HFFc6 (cell line): ENCODE data around the gene KCNH8. TPM values are rescaled to one million over a fixed set of nuclear protein-coding genes. Genes with fewer than 3 reads are reported as not detected.

Experiments
- DNase-seq: peaks from one replicate; pipeline ENCODE4 v3.0.0-alpha.2; 2018
- H3K27ac Mint-ChIP-seq: 2 replicates; pipeline ENCODE4 v1.8.0; 2020; ENCODE audit warnings: mild to moderate bottlenecking, mixed read lengths
- H3K27me3 Mint-ChIP-seq: 2 replicates; pipeline ENCODE4 v1.8.0; 2021; ENCODE audit warnings: mild to moderate bottlenecking, moderate library complexity, mixed read lengths; ENCODE audit not compliant: insufficient read depth
- H3K36me3 Mint-ChIP-seq: 2 replicates; pipeline ENCODE4 v1.8.0; 2021; ENCODE audit warnings: low read depth, mixed read lengths
- H3K4me1 Mint-ChIP-seq: 2 replicates; pipeline ENCODE4 v1.8.0; 2020; ENCODE audit warnings: low read depth, mixed read lengths
- H3K4me3 Mint-ChIP-seq: 2 replicates; pipeline ENCODE4 v1.8.0; 2020; ENCODE audit warnings: mild to moderate bottlenecking, moderate library complexity, mixed read lengths
- H3K9me3 Mint-ChIP-seq: 2 replicates; pipeline ENCODE4 v1.8.0; 2020; ENCODE audit warnings: mild to moderate bottlenecking, mixed read lengths
- total RNA-seq, 6 experiments: library from RNA; stranded (reverse); fragmentation: NEBNext Ultra II Directional; extraction: Animal tissue kit (Norgen Biotek cat#: 25700); gene quantifications; 2 replicates in 1 of 6; 3 replicates in 5 of 6; pipeline ENCODE4 v1.2.3, GENCODE V29; 2021
- TF ChIP-seq, protein P1 (sequence below): fragments of 200-600 bp; sonication (generic); IDR thresholded peaks from 2 replicates; pipeline ENCODE4 v1.5.0; 2021; ENCODE audit warnings: antibody characterized with exemption, mild to moderate bottlenecking

KCNH8 gene
- total RNA-seq, 6 experiments from 2014 or later, result not detected

- no peaks in the 10 kb centered on the region for H3K4me1 Mint-ChIP-seq
- no peak overlapping the region for H3K27ac Mint-ChIP-seq
- TF ChIP-seq, protein P1, sequence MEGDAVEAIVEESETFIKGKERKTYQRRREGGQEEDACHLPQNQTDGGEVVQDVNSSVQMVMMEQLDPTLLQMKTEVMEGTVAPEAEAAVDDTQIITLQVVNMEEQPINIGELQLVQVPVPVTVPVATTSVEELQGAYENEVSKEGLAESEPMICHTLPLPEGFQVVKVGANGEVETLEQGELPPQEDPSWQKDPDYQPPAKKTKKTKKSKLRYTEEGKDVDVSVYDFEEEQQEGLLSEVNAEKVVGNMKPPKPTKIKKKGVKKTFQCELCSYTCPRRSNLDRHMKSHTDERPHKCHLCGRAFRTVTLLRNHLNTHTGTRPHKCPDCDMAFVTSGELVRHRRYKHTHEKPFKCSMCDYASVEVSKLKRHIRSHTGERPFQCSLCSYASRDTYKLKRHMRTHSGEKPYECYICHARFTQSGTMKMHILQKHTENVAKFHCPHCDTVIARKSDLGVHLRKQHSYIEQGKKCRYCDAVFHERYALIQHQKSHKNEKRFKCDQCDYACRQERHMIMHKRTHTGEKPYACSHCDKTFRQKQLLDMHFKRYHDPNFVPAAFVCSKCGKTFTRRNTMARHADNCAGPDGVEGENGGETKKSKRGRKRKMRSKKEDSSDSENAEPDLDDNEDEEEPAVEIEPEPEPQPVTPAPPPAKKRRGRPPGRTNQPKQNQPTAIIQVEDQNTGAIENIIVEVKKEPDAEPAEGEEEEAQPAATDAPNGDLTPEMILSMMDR, result no peak
- H3K4me3 Mint-ChIP-seq, result no peak overlapping the region
- no peak for DNase-seq
- H3K36me3 Mint-ChIP-seq, result no peaks in the 10 kb centered on the region
- H3K9me3 Mint-ChIP-seq, result no peaks in the 10 kb centered on the region
- H3K27me3 Mint-ChIP-seq, result no peaks in the 10 kb centered on the region
Observed at GRCh38 chr3:19139863-19140262, 8.4 kb upstream of the KCNH8 start.

- H3K27ac Mint-ChIP-seq, result no peak overlapping the region
- H3K4me1 Mint-ChIP-seq, result peaks cover 7% of the 10 kb centered on the region
- H3K9me3 Mint-ChIP-seq, result no peaks in the 10 kb centered on the region
- H3K27me3 Mint-ChIP-seq, result peaks cover 7% of the 10 kb centered on the region; the same call in 1 of the 2 replicates
- TF ChIP-seq, protein P1, result peak; percentile 61
- DNase-seq, result peak; percentile 5
- H3K4me3 Mint-ChIP-seq, result peak overlapping the region; percentile 87
- no peaks in the 10 kb centered on the region; the same call in 1 of the 2 replicates for H3K36me3 Mint-ChIP-seq
Observed at GRCh38 chr3:19146685-19147650, 1.3 kb upstream of the KCNH8 start.

DNA sequence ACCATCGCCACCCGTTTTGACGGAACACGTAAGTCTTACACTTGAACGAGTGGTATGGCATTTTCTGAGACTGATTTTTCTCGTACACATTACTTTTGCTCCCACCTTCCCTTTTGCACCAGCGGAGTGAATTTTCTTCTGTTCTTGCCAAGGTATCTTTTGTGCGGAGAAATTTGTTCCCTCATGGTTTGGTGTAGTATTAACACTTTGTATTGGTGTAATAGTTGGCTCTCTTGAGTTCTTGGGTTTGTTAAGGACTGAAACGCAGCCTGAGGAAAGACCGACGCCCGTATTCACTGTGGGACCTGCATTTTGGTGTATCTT lies 420 bp downstream of the KCNH8 start:
- no peak overlapping the region for H3K4me3 Mint-ChIP-seq
- TF ChIP-seq, protein P1, result no peak

GRCh38 chr3:19149368-19149767 lies 1.1 kb downstream of the KCNH8 start:
- Mint-ChIP-seq H3K36me3 (no peaks in the 10 kb centered on the region; the same call in 1 of the 2 replicates), H3K9me3 (no peaks in the 10 kb centered on the region), H3K27me3 (peaks cover 7% of the 10 kb centered on the region; the same call in 1 of the 2 replicates), H3K4me1 (peaks cover 7% of the 10 kb centered on the region), H3K4me3 (no peak overlapping the region), H3K27ac (no peak overlapping the region)
- DNase-seq, result no peak
- TF ChIP-seq, protein P1, result no peak

More for the DNA sequence above, 420 bp downstream of the KCNH8 start:
- no peak for DNase-seq
- Mint-ChIP-seq H3K36me3 (no peaks in the 10 kb centered on the region; the same call in 1 of the 2 replicates), H3K9me3 (no peaks in the 10 kb centered on the region), H3K27me3 (peaks cover 7% of the 10 kb centered on the region; the same call in 1 of the 2 replicates), H3K4me1 (peaks cover 7% of the 10 kb centered on the region), H3K27ac (no peak overlapping the region)

DNA sequence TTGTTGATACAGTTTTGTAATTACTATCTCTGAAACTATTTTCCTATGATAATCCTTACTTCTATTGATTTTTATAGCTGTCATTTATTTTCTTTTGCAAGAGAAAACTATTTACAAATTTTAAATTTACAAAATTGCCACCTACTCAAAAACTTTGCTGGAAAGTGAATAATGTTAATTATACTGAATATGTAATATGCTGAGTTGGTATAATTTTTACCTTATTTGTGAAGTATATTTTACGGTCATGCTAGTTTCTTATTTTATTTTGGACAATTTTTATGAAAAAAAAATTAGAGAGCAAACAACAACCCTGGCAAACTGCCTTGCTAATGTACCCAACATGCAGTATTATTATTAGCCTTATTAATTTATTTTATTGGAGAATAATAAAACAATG lies 2.9 kb downstream of the KCNH8 start:
- Mint-ChIP-seq H3K4me3 (no peak overlapping the region), H3K27me3 (peaks cover 7% of the 10 kb centered on the region; the same call in 1 of the 2 replicates), H3K36me3 (no peaks in the 10 kb centered on the region; the same call in 1 of the 2 replicates), H3K9me3 (peaks cover 3% of the 10 kb centered on the region), H3K27ac (no peak overlapping the region), H3K4me1 (peaks cover 5% of the 10 kb centered on the region)
- TF ChIP-seq, protein P1, result no peak
- no peak for DNase-seq
